Esophagus squamous epithelium (tissue), 5 donors: ENCODE measurements around the gene POC1A. TPM values are rescaled to one million over a fixed set of nuclear protein-coding genes. Genes with fewer than 3 reads are reported as not detected.

Experiments used
- DNase-seq: peaks from one replicate; lab custom pipeline; 2025; lab: John Stamatoyannopoulos, UW
- H3K27ac ChIP-seq, 4 donors: fragments of 200-600 bp; sonication (generic); one replicate each; pipeline ENCODE4 v1.5.1; 2016 to 2019; ENCODE audit warnings: mild to moderate bottlenecking in 1 of 4
- H3K27me3 ChIP-seq, 4 donors: fragments of 200-600 bp; sonication (generic); 1 replicate in 3 of 4; 2 replicates in 1 of 4; pipeline versions ENCODE4 v1.5.1 to v1.6.0; 2017 to 2021; ENCODE audit warnings: antibody characterized with exemption in 1 of 4
- H3K36me3 ChIP-seq, 3 donors: fragments of 200-600 bp; sonication (generic); one replicate each; pipeline ENCODE4 v1.5.1; 2016 to 2019
- H3K4me1 ChIP-seq, 3 donors: fragments of 200-600 bp; sonication (generic); one replicate each; pipeline ENCODE4 v1.5.1; 2017 to 2019
- H3K4me3 ChIP-seq, 4 donors: fragments of 200-600 bp; sonication (generic); 1 replicate in 3 of 4; 2 replicates in 1 of 4; pipeline ENCODE4 v1.5.1; 2016 to 2019; ENCODE audit warnings: mild to moderate bottlenecking in 2 of 4, moderate library complexity in 1 of 4
- H3K9me3 ChIP-seq, 3 donors: fragments of 200-600 bp; sonication (generic); one replicate each; pipeline ENCODE4 v1.5.1; 2016 to 2019
- CTCF ChIP-seq, 6 experiments: fragments of 450-650 bp in 4 of 6; fragments of 200-600 bp in 2 of 6; sonication (generic) in 2 of 6; IDR thresholded peaks; one replicate each; pipeline ENCODE4 v1.5.1; 2016 to 2019; ENCODE audit warnings: antibody characterized with exemption in 6 of 6, mild to moderate bottlenecking in 4 of 6, moderate library complexity in 4 of 6
- POLR2A ChIP-seq, 4 donors: fragments of 450-650 bp; IDR thresholded peaks; one replicate each; pipeline ENCODE4 v1.6.1; 2017; ENCODE audit warnings: antibody characterized with exemption in 4 of 4, mild to moderate bottlenecking in 4 of 4, moderate library complexity in 3 of 4
- WGBS, 2 donors: methylation state at CpG; one replicate each; pipeline ENCODE4 v1.1.5; 2018; 5-methylcytosine and 5-hydroxymethylcytosine counted together
- intact Hi-C: fragments of 100-400 bp; cut with DNase I; formaldehyde crosslinking; loops from one replicate; pipeline ENCODE4 v1.15.0; 2022
- total RNA-seq, 4 donors: library from RNA; depleted of rRNA; stranded (reverse); fragments of >200 nt; gene quantifications; one replicate each; pipeline ENCODE4 v1.1.0, GENCODE V29; 2016
- donor health status: DM: yes; HTN: yes; CAD: no.

POC1A gene
- total RNA-seq, 4 donors from 2014 or later, result 2.7 to 10.3 (median 4.8) TPM

DNA sequence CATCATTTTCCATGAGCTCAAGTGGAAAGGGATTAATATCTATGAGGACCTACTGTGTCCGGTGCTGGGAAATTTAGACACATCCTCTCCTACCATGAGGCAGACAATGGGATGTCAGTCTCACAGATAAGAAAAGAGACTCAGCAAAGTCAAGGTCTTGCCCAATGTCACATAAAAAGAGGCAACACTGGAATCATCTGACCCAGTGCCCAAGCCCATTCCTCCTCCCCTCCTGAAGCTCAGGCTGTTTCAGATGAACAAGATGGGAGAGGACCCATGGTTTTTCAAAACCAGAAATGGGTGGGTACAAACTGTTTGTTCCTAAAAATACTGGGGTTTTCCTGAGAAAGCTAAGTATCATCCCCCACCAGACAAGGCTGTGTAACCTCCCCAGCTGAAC is 22.2 kb downstream of the POC1A start:
- TF ChIP-seq CTCF (IDR thresholded peaks at IDR 0.05) (no peak), POLR2A (IDR thresholded peaks at IDR 0.05) (no peak)
- Histone ChIP-seq H3K4me1 (peaks cover 0 to 26% (median 4%) of the 10 kb centered on the region in 3 donors), H3K27ac (no peak overlapping the region), H3K4me3 (no peak overlapping the region), H3K9me3 (no peaks in the 10 kb centered on the region), H3K27me3 (no peaks in the 10 kb centered on the region), H3K36me3 (no peaks in the 10 kb centered on the region)
- no peak for DNase-seq
- intact Hi-C loops, result no loop called here
- WGBS, 2 donors, result 90 to 100% methylated on average over 1 of the region's 1 CpG

DNA sequence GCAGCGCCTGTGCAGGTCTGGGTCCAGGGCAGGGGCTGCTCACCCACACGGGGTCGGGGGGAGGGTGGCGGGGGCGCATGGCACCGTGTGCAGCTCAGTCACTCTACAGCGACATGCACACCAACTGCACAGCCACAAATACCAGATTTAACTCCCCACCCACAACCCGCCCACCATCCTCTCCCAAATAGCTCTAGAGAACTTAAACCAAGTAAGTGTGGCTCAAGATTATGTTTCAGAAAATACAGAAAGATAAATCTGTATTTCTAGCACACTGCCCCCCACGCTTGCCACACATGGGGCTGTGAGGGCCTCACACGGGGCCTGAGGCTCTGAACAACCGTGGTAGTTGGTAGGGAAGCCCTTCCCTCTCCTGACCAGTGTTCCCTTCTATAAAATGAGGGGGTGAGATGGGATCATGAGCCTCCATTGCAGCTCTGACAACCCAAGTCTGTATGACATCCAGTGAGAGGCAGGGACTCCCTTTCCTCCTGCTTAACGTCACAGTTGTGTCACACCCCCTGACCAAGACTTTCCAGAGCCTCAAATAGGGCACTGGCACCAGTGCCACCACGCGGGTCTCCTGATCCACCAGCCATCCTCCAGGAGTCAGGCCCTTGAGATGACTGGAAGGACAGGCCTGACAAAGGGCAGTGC is 23.1 kb downstream of the POC1A start:
- 77 to 100% methylated on average over 2 to 5 of the region's 14 CpGs for whole genome bisulfite sequencing, 2 donors
- no peaks in the 10 kb centered on the region for H3K36me3 ChIP-seq
- no peak overlapping the region for H3K4me3 ChIP-seq
- intact Hi-C loops, result no loop called here
- H3K27me3 ChIP-seq, result no peaks in the 10 kb centered on the region
- no peak overlapping the region for H3K27ac ChIP-seq
- H3K9me3 ChIP-seq, result no peaks in the 10 kb centered on the region
- H3K4me1 ChIP-seq, result peaks cover 0 to 30% (median 4%) of the 10 kb centered on the region in 3 donors
- TF ChIP-seq POLR2A (IDR thresholded peaks at IDR 0.05) (no peak), CTCF (IDR thresholded peaks at IDR 0.05) (no peak)
- DNase-seq, result no peak

DNA sequence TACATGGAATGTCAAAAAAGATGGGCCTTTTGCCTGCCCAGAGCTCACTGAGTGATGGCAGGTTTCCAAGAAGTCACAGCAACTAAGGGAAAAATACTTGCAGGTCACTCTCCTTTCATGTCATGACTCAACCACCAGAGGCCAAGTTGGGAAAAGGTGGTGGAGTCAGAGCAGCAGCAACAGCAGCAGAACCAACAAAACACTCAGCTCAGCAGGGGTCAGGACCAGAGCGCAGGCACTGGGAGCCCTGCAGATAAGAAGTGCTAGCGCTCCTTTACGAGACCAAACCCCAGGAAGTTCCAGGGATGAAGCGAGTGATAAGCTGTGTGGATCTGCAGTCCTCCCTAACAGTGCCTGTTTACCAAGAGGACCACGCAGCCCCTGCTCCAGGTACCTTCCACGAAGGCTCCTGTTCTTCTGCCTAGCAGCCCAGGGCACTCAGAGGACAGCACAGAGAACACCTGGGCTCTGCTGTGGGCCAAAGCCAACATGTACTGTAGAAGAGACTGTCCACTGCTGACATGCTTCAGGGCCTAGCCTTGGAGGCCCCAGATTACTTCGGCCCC is 26.0 kb downstream of the POC1A start:
- Histone ChIP-seq H3K4me3 (no peak overlapping the region), H3K9me3 (no peaks in the 10 kb centered on the region), H3K27me3 (no peaks in the 10 kb centered on the region), H3K27ac (no peak overlapping the region), H3K36me3 (no peaks in the 10 kb centered on the region), H3K4me1 (peaks cover 0 to 33% (median under 1%) of the 10 kb centered on the region in 3 donors)
- WGBS, 2 donors, result 87 to 94% methylated on average over 6 to 7 of the region's 7 CpGs
- intact Hi-C loops, result loop anchor here (10.0 kb wide), 1 partner anchor 73 kb away; the partner anchor contains the start of gene DUSP7
- DNase-seq, result no peak
- TF ChIP-seq POLR2A (IDR thresholded peaks at IDR 0.05) (no peak), CTCF (IDR thresholded peaks at IDR 0.05) (no peak)

GRCh38 chr3:52126500-52126899 is 27.7 kb downstream of the POC1A start:
- peaks cover 5 to 39% (median 15%) of the 10 kb centered on the region in 3 donors for H3K4me1 ChIP-seq
- no peak for TF ChIP-seq POLR2A (IDR thresholded peaks at IDR 0.05)
- no peak for TF ChIP-seq CTCF (IDR thresholded peaks at IDR 0.05)
- H3K27me3 ChIP-seq, result no peaks in the 10 kb centered on the region
- H3K9me3 ChIP-seq, result no peaks in the 10 kb centered on the region
- no peak for DNase-seq
- no peaks in the 10 kb centered on the region for H3K36me3 ChIP-seq
- 75 to 81% methylated on average over 6 of the region's 6 CpGs for WGBS, 2 donors
- H3K4me3 ChIP-seq, result no peak overlapping the region
- intact Hi-C loops, result loop anchor here (10.0 kb wide), 1 partner anchor 72 kb away; the partner anchor contains the start of gene DUSP7
- H3K27ac ChIP-seq, result no peak overlapping the region

GRCh38 chr3:52126036-52126435 is 28.2 kb downstream of the POC1A start:
- Histone ChIP-seq H3K36me3 (no peaks in the 10 kb centered on the region), H3K27me3 (no peaks in the 10 kb centered on the region), H3K4me3 (no peak overlapping the region), H3K9me3 (no peaks in the 10 kb centered on the region), H3K4me1 (peaks cover 9 to 44% (median 20%) of the 10 kb centered on the region in 3 donors), H3K27ac (no peak overlapping the region)
- no peak for TF ChIP-seq POLR2A (IDR thresholded peaks at IDR 0.05)
- no peak for TF ChIP-seq CTCF (IDR thresholded peaks at IDR 0.05)
- no peak for DNase-seq
- intact Hi-C loops, result loop anchor here (10.0 kb wide), 1 partner anchor 71 kb away; the partner anchor contains the start of gene DUSP7
- 47 to 51% methylated on average over 3 to 4 of the region's 4 CpGs for WGBS, 2 donors
